NCI-H2171 treated with DMSO at 0.1 percent for 48 hours (cell line): ENCODE data around the gene GNAZ.
"Not testable (repeated sequence)": the region's sequence is repeated elsewhere in the genome, so short reads cannot be mapped to it uniquely, and the experiment has no call there.

Experiments used
- DNase-seq: peaks from one replicate; lab custom pipeline; 2025; lab: John Stamatoyannopoulos, UW

The GNAZ gene

GRCh38 chr22:23044570-23044969 lies 25.7 kb upstream of the GNAZ start:
- DNase-seq: no peak

GRCh38 chr22:23045461-23045860 lies 24.9 kb upstream of the GNAZ start:
- DNase-seq: no peak

GRCh38 chr22:23047265-23047664 lies 23.1 kb upstream of the GNAZ start:
- no peak for DNase-seq

- peak; percentile 59 for DNase-seq
Measured at GRCh38 chr22:23047742-23048141, 22.6 kb upstream of the GNAZ start.

- not testable (repeated sequence) for DNase-seq
Measured at GRCh38 chr22:23050546-23050945, 19.8 kb upstream of the GNAZ start.

- DNase-seq: no peak
Measured at GRCh38 chr22:23053051-23053707, 17.1 kb upstream of the GNAZ start.

- no peak for DNase-seq
Measured at GRCh38 chr22:23053912-23054530, 16.3 kb upstream of the GNAZ start.

- DNase-seq: no peak
Measured at GRCh38 chr22:23054531-23055257, 15.6 kb upstream of the GNAZ start.

GRCh38 chr22:23055449-23056179 lies 14.7 kb upstream of the GNAZ start:
- no peak for DNase-seq

GRCh38 chr22:23057331-23057730 lies 13.0 kb upstream of the GNAZ start:
- no peak for DNase-seq

GRCh38 chr22:23058063-23058462 lies 12.3 kb upstream of the GNAZ start:
- no peak for DNase-seq

- no peak for DNase-seq
Measured at GRCh38 chr22:23058481-23059283, 11.6 kb upstream of the GNAZ start.

- no peak for DNase-seq
Measured at GRCh38 chr22:23059284-23059948, 10.9 kb upstream of the GNAZ start.

GRCh38 chr22:23060612-23061400 lies 9.5 kb upstream of the GNAZ start:
- DNase-seq: no peak

- DNase-seq: peak; percentile 28
Measured at GRCh38 chr22:23061471-23062280, 8.6 kb upstream of the GNAZ start.

- DNase-seq: no peak
Measured at GRCh38 chr22:23062616-23063538, 7.4 kb upstream of the GNAZ start.

GRCh38 chr22:23063539-23064380 lies 6.6 kb upstream of the GNAZ start:
- DNase-seq: no peak
